SK-N-SH (cell line): ENCODE results near the gene OLFM1. TPM values are rescaled to one million over a fixed set of nuclear protein-coding genes. Genes with fewer than 3 reads are reported as not detected.
A peak's percentile ranks its signal among the peaks of the same experiment; 100 is the strongest.

Experiments used
- CTCF ChIA-PET: fragments of 300-600, 350-600 bp; formaldehyde crosslinking; extraction: SDS; loops from one replicate; lab custom pipeline; 2021; lab: Yijun Ruan, JAX
- POLR2A ChIA-PET: fragments of 350-600 bp; sonication (Branson Sonifier 250); formaldehyde crosslinking; extraction: SDS; loops from one replicate; lab custom pipeline; 2020; ENCODE audit warnings: antibody characterized with exemption, inconsistent platforms; lab: Yijun Ruan, JAX
- DNase-seq: peaks from one replicate; pipeline ENCODE4 v3.0.0; 2012
- H2AFZ ChIP-seq: fragments of 200-600 bp; sonication (generic); 2 replicates; pipeline ENCODE4 v1.8.1; 2016; ENCODE audit warnings: antibody characterized with exemption, mild to moderate bottlenecking, low read depth
- H3F3A ChIP-seq: fragments of 200-600 bp; sonication (generic); replicated peaks from 2 replicates; pipeline ENCODE3; 2016; ENCODE audit warnings: antibody characterized with exemption, mild to moderate bottlenecking; ENCODE audit not compliant: insufficient read depth
- H3K27ac ChIP-seq, 2 experiments: fragments of 200-500 bp in 1 of 2; fragments of 200-600 bp in 1 of 2; sonication (Bioruptor generic) in 1 of 2; sonication (generic), shearing (Covaris generic) in 1 of 2; 2 replicates each; pipeline versions ENCODE4 v1.5.1 to v1.6.1; 2014 to 2016; ENCODE audit warnings: low read depth in 2 of 2, inconsistent platforms in 1 of 2, low read length in 1 of 2, mild to moderate bottlenecking in 1 of 2, mixed read lengths in 1 of 2
- H3K27me3 ChIP-seq: fragments of 200-600 bp; sonication (generic), shearing (Covaris generic); 2 replicates; pipeline ENCODE4 v1.6.1; 2016; ENCODE audit warnings: mixed run types; ENCODE audit not compliant: insufficient read depth
- H3K36me3 ChIP-seq, 2 experiments: fragments of 200-500 bp in 1 of 2; fragments of 200-600 bp in 1 of 2; sonication (Bioruptor generic) in 1 of 2; sonication (generic) in 1 of 2; replicated peaks in 1 of 2; 2 replicates each; pipeline versions ENCODE3 to v1.5.1; 2014 to 2016; ENCODE audit warnings: low read length in 1 of 2, mild to moderate bottlenecking in 1 of 2; ENCODE audit not compliant: insufficient read depth in 2 of 2, control insufficient read depth in 1 of 2
- H3K4me1 ChIP-seq, 2 experiments: fragments of 200-500 bp in 1 of 2; fragments of 200-600 bp in 1 of 2; sonication (Bioruptor generic) in 1 of 2; sonication (generic), shearing (Covaris generic) in 1 of 2; 2 replicates each; pipeline versions ENCODE4 v1.5.1 to v1.6.1; 2014 to 2016; ENCODE audit warnings: low read depth in 1 of 2, low read length in 1 of 2, mixed run types in 1 of 2; ENCODE audit not compliant: insufficient read depth in 2 of 2, control insufficient read depth in 1 of 2
- H3K4me2 ChIP-seq: fragments of 200-600 bp; sonication (generic), shearing (Covaris generic); 2 replicates; pipeline ENCODE4 v1.6.1; 2017; ENCODE audit warnings: mixed run types
- H3K4me3 ChIP-seq, 2 experiments: fragments of 200-500 bp in 1 of 2; fragments of 200-600 bp in 1 of 2; sonication (Bioruptor generic) in 1 of 2; sonication (generic), shearing (Covaris generic) in 1 of 2; 2 replicates each; pipeline versions ENCODE4 v1.5.1 to v1.8.1; 2014 to 2016; ENCODE audit warnings: low read depth in 2 of 2, inconsistent platforms in 1 of 2, low read length in 1 of 2, mild to moderate bottlenecking in 1 of 2, mixed read lengths in 1 of 2, moderate library complexity in 1 of 2
- H3K79me2 ChIP-seq: fragments of 200-600 bp; sonication (generic); 2 replicates; pipeline ENCODE4 v1.8.1; 2017; ENCODE audit warnings: mild to moderate bottlenecking; ENCODE audit not compliant: insufficient read depth
- H3K9ac ChIP-seq: fragments of 200-600 bp; sonication (generic); 2 replicates; pipeline ENCODE4 v1.6.1; 2017; ENCODE audit warnings: mixed run types
- H3K9me2 ChIP-seq: fragments of 200-600 bp; sonication (generic); 2 replicates; pipeline ENCODE4 v1.6.1; 2017; ENCODE audit warnings: mixed run types
- H3K9me3 ChIP-seq: fragments of 200-600 bp; sonication (generic); 2 replicates; pipeline ENCODE4 v1.6.1; 2017; ENCODE audit warnings: mixed run types, mild to moderate bottlenecking, moderate library complexity
- H4K20me1 ChIP-seq: fragments of 200-600 bp; sonication (generic); 2 replicates; pipeline ENCODE4 v1.6.1; 2017; ENCODE audit warnings: mild to moderate bottlenecking, mixed run types; ENCODE audit not compliant: insufficient read depth
- ELF1 ChIP-seq: IDR thresholded peaks from 2 replicates; pipeline ENCODE4 v1.4.0; 2012
- EP300 ChIP-seq, 2 experiments: IDR thresholded peaks; 2 replicates each; pipeline versions ENCODE4 v1.4.0 to v1.6.1; 2012; ENCODE audit warnings: borderline replicate concordance in 1 of 2, low read depth in 1 of 2, low read length in 1 of 2
- FOSL2 ChIP-seq: IDR thresholded peaks from 2 replicates; pipeline ENCODE4 v1.4.0; 2012; ENCODE audit warnings: low read depth, mild to moderate bottlenecking, moderate library complexity, borderline replicate concordance
- FOXM1 ChIP-seq: IDR thresholded peaks from 2 replicates; pipeline ENCODE4 v1.4.0; 2012; ENCODE audit warnings: low read depth, mild to moderate bottlenecking
- GATA2 ChIP-seq: sonication (generic); formaldehyde crosslinking; IDR thresholded peaks from 2 replicates; pipeline ENCODE4 v1.5.0; 2020; ENCODE audit warnings: mild to moderate bottlenecking, missing genetic modification reagents
- IRF3 ChIP-seq: fragments of 150-350 bp; IDR thresholded peaks from 2 replicates; pipeline ENCODE4 v1.6.1; 2016; ENCODE audit warnings: mild to moderate bottlenecking, low read depth, low read length
- JUND ChIP-seq: IDR thresholded peaks from 2 replicates; pipeline ENCODE4 v1.4.0; 2012
- MAX ChIP-seq: IDR thresholded peaks from 2 replicates; pipeline ENCODE4 v1.4.0; 2012; ENCODE audit warnings: low read depth
- MEF2A ChIP-seq: IDR thresholded peaks from 2 replicates; pipeline ENCODE4 v1.4.0; 2012; ENCODE audit warnings: low read depth, borderline replicate concordance
- NFIC ChIP-seq: IDR thresholded peaks from 2 replicates; pipeline ENCODE4 v1.4.0; 2012; ENCODE audit warnings: borderline replicate concordance
- NRF1 ChIP-seq: IDR thresholded peaks from 2 replicates; pipeline ENCODE4 v1.6.1; 2012; ENCODE audit warnings: low read depth, mild to moderate bottlenecking, low read length
- PBX3 ChIP-seq: IDR thresholded peaks from 2 replicates; pipeline ENCODE4; 2012
- POLR2AphosphoS5 ChIP-seq: IDR thresholded peaks from 2 replicates; pipeline ENCODE4 v1.6.1; 2012; ENCODE audit warnings: low read depth, low read length
- RAD21 ChIP-seq: IDR thresholded peaks from 2 replicates; pipeline ENCODE4 v1.6.1; 2012; ENCODE audit warnings: mild to moderate bottlenecking, low read length
- REST ChIP-seq: IDR thresholded peaks from 2 replicates; pipeline ENCODE4 v1.6.1; 2012; ENCODE audit warnings: mild to moderate bottlenecking, low read depth, low read length, moderate library complexity
- RFX5 ChIP-seq: IDR thresholded peaks from 2 replicates; pipeline ENCODE4 v1.6.1; 2012; ENCODE audit warnings: mild to moderate bottlenecking, improper control_type of control experiment, low read length
- RXRA ChIP-seq: IDR thresholded peaks from 2 replicates; pipeline ENCODE4 v1.4.0; 2012; ENCODE audit warnings: low read depth, mild to moderate bottlenecking, borderline replicate concordance
- SIN3A ChIP-seq: IDR thresholded peaks from 2 replicates; pipeline ENCODE4 v1.6.1; 2012; ENCODE audit warnings: low read depth, mild to moderate bottlenecking, low read length, moderate library complexity, borderline replicate concordance
- TCF12 ChIP-seq: IDR thresholded peaks from 2 replicates; pipeline ENCODE4 v1.4.0; 2012
- TEAD4 ChIP-seq: IDR thresholded peaks from 2 replicates; pipeline ENCODE4 v1.4.0; 2012; ENCODE audit warnings: mild to moderate bottlenecking, borderline replicate concordance; ENCODE audit not compliant: insufficient read depth
- USF2 ChIP-seq: fragments of 150-350 bp; IDR thresholded peaks from 2 replicates; pipeline ENCODE4 v1.6.1; 2017; ENCODE audit warnings: antibody characterized with exemption, low read length, low read depth, borderline replicate concordance
- WGBS: methylation state at CpG from one replicate; pipeline ENCODE4 v1.1.6; 2017; ENCODE audit warnings: low lambda C conversion rate; 5-methylcytosine and 5-hydroxymethylcytosine counted together
- polyA plus RNA-seq, 3 experiments: library from polyadenylated mRNA; depleted of rRNA; stranded (reverse); fragments of >200 nt; gene quantifications; 2 replicates each; pipeline ENCODE4 v1.2.3, GENCODE V29; 2012

The OLFM1 gene
- polyA plus RNA-seq, 1 of the 3 experiments (the other 2 are of a cell fraction): 15.9 TPM

- TF ChIP-seq PBX3 (no peak), SIN3A (no peak), EP300 (IDR thresholded peaks at IDR 0.05; ENCODE audit: borderline replicate concordance in 1 of 2, low read depth in 1 of 2, low read length in 1 of 2) (peak in 1 of 2 experiments; percentile 38; a peak in 1 of 4 replicates), NRF1 (no peak), MEF2A (no peak), RAD21 (peak; percentile 26; the same call in 1 of the 2 replicates), ELF1 (no peak), NFIC (no peak), FOSL2 (no peak), REST (no peak), POLR2AphosphoS5 (no peak), IRF3 (no peak), FOXM1 (no peak), JUND (no peak)
These were observed 72.3 kb downstream of the OLFM1 start (continued) for GRCh38 chr9:135159801-135160200.

- no peak overlapping the region for H3K9ac ChIP-seq
- no peak for DNase-seq
- H3K4me3 ChIP-seq: no peak overlapping the region
- no peak overlapping the region for H3K27ac ChIP-seq
- H3K4me2 ChIP-seq: no peak overlapping the region
- no peaks in the 10 kb centered on the region for H4K20me1 ChIP-seq
- no peaks in the 10 kb centered on the region for H3K9me3 ChIP-seq
- 48% methylated on average over 7 of the region's 7 CpGs for WGBS
- no peaks in the 10 kb centered on the region for H3K27me3 ChIP-seq
- ChIA-PET POLR2A (no interaction called here), CTCF (interaction anchor here (1.8 to 3.0 kb wide), 2 partner anchors 26 to 74 kb away, joined by 4 to 21 read pairs; partner anchors contain the start of gene OLFM1)
- H3K4me1 ChIP-seq: peaks cover 0 to 26% of the 10 kb centered on the region in 2 experiments; a peak in 1 of 4 replicates
- H3F3A ChIP-seq: no peaks in the 10 kb centered on the region
- H3K79me2 ChIP-seq: no peaks in the 10 kb centered on the region
- H3K9me2 ChIP-seq: no peaks in the 10 kb centered on the region
- H3K36me3 ChIP-seq: no peaks in the 10 kb centered on the region
- no peak overlapping the region for H2AFZ ChIP-seq
- no peak for TF ChIP-seq USF2
- TF ChIP-seq TEAD4: no peak
- TF ChIP-seq GATA2 (CRISPR knock-in tag): no peak
- TF ChIP-seq NRF1: no peak
- no peak for TF ChIP-seq RXRA
- TF ChIP-seq EP300 (IDR thresholded peaks at IDR 0.05; ENCODE audit: borderline replicate concordance in 1 of 2, low read depth in 1 of 2, low read length in 1 of 2): no peak
- no peak for TF ChIP-seq TCF12
- TF ChIP-seq RFX5: no peak
- TF ChIP-seq PBX3: no peak
- TF ChIP-seq REST: no peak
- TF ChIP-seq MAX: no peak
These were observed 73.4 kb downstream of the OLFM1 start for GRCh38 chr9:135160862-135161261.
